Neural progenitor cell (in vitro differentiated cells): ENCODE measurements around the gene CNTNAP2.

Experiments
- EZH2phosphoT487 ChIP-seq: fragments of 200-600 bp; sonication (generic); IDR thresholded peaks from 2 replicates; pipeline ENCODE4 v1.6.1; 2017; ENCODE audit warnings: antibody characterized with exemption
- TF ChIP-seq, protein P1 (sequence below): fragments of 200-600 bp; sonication (generic); IDR thresholded peaks from 2 replicates; pipeline ENCODE4 v1.5.1; 2017; ENCODE audit warnings: antibody characterized with exemption, mild to moderate bottlenecking

GRCh38 chr7:146878901-146879300, 762.3 kb downstream of the CNTNAP2 start:
- no peak for TF ChIP-seq EZH2phosphoT487
- TF ChIP-seq, protein P1, sequence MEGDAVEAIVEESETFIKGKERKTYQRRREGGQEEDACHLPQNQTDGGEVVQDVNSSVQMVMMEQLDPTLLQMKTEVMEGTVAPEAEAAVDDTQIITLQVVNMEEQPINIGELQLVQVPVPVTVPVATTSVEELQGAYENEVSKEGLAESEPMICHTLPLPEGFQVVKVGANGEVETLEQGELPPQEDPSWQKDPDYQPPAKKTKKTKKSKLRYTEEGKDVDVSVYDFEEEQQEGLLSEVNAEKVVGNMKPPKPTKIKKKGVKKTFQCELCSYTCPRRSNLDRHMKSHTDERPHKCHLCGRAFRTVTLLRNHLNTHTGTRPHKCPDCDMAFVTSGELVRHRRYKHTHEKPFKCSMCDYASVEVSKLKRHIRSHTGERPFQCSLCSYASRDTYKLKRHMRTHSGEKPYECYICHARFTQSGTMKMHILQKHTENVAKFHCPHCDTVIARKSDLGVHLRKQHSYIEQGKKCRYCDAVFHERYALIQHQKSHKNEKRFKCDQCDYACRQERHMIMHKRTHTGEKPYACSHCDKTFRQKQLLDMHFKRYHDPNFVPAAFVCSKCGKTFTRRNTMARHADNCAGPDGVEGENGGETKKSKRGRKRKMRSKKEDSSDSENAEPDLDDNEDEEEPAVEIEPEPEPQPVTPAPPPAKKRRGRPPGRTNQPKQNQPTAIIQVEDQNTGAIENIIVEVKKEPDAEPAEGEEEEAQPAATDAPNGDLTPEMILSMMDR = no peak
